KG1 (cell line): ENCODE data around the gene PGAP6.

ENCODE experiments used
- DNase-seq: peaks from one replicate; lab custom pipeline; 2025; lab: John Stamatoyannopoulos, UW

The PGAP6 gene

DNA sequence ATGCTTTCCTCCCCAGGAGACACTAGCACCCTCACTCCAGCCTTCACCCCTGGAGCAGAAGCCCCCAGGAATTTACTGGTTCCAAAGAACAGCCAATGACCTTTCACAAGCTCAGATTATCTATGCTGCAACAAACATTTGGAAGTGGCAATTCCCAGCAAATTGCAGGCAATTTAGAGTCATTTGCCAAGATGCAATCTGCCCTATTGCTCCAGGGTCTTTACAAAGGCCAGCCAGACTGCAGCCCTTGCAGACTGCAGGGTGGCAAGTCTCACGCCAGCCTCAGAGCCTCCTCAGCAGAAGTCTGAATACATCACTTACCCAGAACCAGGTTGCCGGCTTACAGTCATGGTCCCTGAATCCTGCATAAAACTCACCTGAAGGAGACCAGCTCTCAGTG lies 51.0 kb downstream of the PGAP6 start:
- no peak for DNase-seq

DNA sequence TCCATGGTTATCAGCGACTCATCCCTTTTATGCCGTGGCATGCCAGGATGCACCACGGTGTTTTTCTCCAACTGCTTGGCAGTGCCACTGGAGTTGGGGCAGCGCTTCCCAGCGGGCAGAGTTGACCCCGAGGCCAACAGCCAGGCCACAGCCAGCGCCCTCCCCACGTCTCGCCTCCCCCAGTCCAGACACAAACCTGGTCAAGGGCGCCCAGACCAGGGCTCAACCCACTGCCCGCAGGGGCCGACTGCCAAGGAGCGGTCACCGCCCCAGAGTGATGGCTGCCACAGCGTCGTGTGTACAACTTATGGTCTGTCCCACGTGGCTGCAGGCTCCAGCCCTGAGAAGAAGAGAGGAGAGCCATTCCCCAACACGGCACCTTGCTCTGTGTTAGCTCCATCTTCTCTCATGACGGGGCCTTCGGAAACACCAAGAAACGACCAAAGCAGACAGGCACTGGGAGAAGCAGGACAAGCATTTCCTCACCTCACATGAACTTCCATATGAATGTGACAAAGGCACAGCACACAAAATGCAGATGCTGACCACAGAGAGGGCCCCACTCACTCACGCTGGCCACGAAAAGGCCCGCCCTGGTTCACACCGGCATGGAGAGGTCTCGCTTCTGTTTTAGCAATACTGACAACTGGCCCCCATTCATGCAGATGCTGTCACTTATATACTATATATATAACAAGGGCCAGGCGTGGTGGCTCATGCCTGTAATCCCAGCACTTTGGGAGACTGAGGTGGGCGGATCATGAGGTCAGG lies 56.2 kb downstream of the PGAP6 start:
- peak; percentile 12 for DNase-seq

DNA sequence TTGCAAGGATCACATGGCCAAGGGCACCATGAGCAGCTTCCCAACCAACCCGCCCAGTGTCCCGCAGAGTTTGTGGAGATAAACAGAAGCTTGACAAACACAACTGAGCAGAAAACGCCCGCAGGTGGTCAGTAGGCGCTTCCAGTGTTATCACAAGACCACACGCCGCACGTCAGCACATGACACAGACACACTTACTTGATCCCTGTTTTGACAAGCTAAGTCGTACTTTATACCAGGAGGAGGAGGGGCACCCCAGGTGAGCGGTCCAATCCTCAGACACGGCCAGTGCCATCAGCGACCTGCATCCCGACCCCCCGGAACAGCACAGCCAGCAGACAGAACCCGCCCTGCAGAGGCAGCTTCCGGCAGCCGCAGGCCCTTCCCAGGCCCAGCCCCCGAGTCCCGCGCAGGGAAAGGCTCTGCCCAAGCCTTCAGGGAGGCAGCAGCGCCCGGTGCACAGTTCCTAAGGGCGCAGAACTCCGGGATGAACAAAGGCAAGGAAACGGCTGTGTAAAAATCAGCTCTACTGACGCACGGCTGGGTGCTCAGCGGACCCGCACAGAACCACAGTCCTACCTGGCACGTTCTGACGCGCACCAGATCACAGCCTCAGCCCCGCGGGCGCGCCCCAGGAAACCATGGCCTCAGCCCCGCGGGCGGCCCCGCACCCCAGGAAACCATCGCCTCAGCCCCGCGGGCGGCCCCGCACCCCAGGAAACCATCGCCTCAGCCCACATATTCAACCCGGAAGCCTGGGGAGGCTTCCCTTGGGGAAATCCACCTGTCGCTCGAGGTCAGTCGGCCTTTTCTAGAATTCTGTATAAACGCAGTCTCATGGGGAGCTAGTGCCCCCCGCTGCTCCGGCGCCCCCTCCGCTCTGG lies 57.1 kb downstream of the PGAP6 start:
- peak; percentile 35 for DNase-seq

DNA sequence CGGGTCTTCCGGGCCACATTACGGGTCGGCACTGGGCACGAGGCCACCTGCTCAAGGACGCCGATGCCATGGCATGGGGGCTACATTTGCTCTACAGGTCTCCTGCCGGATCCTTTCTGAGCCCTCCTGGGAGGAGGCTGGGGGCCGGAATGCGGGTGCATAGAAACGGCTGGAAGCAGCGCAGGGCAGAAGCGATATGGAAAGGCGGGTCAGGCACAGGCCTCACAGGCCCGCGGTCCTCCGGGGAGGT lies 57.7 kb downstream of the PGAP6 start:
- no peak for DNase-seq

DNA sequence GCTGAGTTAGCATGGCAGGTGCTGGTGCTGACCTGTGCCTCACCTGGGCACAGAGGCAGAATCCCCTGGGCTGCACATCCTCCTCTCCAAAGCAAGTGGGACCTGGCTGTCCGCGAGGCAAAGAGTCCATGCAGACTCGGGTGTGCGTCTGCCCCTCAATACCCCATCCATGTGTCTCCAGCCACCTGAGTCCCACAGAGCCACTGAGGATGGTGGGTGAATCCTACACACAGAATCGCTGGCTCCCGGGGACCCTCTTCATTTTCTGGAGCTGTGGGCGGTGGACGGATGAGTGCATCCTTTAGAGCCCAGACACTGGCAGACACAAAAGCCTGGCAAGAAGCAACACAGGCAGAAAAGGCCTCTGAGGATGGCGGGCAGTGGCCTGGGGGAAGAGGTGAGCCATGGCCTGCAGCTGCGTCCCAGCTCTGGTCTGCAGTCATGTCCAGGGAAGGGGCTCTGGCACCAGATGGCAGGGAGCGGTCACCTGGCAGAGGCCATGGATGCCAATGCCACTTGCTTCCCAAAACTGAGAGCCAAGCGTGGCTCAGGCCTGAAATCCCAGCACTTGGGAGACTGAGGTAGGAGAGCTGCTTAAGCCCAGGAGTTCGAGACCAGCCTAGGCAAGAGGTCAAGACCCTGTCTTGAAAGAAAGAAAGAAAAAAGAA lies 59.2 kb downstream of the PGAP6 start:
- DNase-seq = no peak

DNA sequence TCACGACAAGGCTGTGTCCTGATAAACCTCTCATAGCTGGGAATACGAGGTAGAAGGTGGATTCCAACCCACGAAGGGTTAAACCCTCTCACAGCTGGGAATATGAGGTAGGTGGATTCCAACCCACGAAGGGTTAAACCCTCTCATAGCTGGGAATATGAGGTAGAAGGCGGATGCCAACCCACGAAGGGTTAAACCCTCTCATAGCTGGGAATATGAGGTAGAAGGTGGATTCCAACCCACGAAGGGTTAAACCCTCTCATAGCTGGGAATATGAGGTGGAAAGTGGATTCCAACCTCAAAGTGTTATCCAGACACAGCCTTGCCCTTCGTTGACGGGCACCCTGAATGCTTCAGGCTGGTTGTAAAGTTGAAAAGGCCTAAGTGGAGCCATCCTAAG lies 60.2 kb downstream of the PGAP6 start:
- no peak for DNase-seq
